HEK293 (cell line): ENCODE data around the gene OGFOD2.

Experiments used
- TCF7L2 ChIP-seq: IDR thresholded peaks from 2 replicates; pipeline ENCODE4 v1.6.1; 2011; ENCODE audit warnings: low read depth, mild to moderate bottlenecking, inconsistent platforms, low read length, moderate library complexity, borderline replicate concordance
- ZBTB1 ChIP-seq: fragments of 450-650 bp; formaldehyde crosslinking; IDR thresholded peaks from 2 replicates; pipeline ENCODE4 v1.5.1; 2016; ENCODE audit warnings: missing biosample characterization, missing genetic modification characterization
- TF ChIP-seq, protein P1 (sequence below): fragments of 450-650 bp; IDR thresholded peaks from 2 replicates; pipeline ENCODE4 v1.5.1; 2018; ENCODE audit warnings: missing biosample characterization, mild to moderate bottlenecking, missing genetic modification characterization
- TF ChIP-seq, protein P2 (sequence below): fragments of 450-650 bp; formaldehyde crosslinking; IDR thresholded peaks from 2 replicates; pipeline ENCODE4 v1.5.1; 2016; ENCODE audit warnings: missing biosample characterization, missing genetic modification characterization

DNA sequence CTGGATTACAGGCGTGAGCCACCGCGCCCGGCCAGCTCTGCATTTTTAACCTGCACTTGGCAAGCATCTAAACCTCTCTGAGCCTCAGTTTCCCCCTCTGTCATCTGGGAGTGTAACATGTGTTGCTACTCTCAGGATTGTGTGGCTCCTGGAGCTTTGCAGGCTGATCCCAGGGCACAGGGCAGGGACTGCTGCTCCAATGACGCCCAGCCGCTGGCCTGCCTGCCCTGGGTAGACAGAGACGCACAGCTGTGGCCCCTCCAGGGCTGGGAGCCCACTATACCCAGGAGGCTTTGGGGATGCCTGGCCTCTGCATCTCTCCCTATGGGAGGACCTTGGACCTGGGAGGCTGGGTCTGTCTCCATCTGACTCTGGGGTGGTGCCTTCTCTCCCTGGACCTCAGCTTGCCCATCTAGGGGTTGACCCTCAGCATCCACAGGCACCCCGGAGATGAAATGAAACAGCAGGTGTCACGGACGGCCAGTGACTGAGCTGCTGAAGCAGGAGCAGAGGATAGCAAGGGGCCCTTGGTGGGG, 19.2 kb downstream of the OGFOD2 start:
- no peak for TF ChIP-seq ZBTB1
- no peak for TF ChIP-seq TCF7L2
- TF ChIP-seq, protein P1, sequence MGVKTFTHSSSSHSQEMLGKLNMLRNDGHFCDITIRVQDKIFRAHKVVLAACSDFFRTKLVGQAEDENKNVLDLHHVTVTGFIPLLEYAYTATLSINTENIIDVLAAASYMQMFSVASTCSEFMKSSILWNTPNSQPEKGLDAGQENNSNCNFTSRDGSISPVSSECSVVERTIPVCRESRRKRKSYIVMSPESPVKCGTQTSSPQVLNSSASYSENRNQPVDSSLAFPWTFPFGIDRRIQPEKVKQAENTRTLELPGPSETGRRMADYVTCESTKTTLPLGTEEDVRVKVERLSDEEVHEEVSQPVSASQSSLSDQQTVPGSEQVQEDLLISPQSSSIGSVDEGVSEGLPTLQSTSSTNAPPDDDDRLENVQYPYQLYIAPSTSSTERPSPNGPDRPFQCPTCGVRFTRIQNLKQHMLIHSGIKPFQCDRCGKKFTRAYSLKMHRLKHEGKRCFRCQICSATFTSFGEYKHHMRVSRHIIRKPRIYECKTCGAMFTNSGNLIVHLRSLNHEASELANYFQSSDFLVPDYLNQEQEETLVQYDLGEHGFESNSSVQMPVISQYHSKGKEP, result no peak
- TF ChIP-seq, protein P2, sequence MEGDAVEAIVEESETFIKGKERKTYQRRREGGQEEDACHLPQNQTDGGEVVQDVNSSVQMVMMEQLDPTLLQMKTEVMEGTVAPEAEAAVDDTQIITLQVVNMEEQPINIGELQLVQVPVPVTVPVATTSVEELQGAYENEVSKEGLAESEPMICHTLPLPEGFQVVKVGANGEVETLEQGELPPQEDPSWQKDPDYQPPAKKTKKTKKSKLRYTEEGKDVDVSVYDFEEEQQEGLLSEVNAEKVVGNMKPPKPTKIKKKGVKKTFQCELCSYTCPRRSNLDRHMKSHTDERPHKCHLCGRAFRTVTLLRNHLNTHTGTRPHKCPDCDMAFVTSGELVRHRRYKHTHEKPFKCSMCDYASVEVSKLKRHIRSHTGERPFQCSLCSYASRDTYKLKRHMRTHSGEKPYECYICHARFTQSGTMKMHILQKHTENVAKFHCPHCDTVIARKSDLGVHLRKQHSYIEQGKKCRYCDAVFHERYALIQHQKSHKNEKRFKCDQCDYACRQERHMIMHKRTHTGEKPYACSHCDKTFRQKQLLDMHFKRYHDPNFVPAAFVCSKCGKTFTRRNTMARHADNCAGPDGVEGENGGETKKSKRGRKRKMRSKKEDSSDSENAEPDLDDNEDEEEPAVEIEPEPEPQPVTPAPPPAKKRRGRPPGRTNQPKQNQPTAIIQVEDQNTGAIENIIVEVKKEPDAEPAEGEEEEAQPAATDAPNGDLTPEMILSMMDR (tag by site-specific recombination), result no peak
